Immature natural killer cell (primary cell): ENCODE measurements around the gene QRFPR. TPM values are rescaled to one million over a fixed set of nuclear protein-coding genes. Genes with fewer than 3 reads are reported as not detected.

Experiments used
- polyA plus RNA-seq, 3 donors: library from polyadenylated mRNA; unstranded; fragments of 300-500 nt; fragmentation: Illumina TruSeq; gene quantifications; one replicate each; pipeline ENCODE4 v1.2.3, GENCODE V29; 2021

The QRFPR gene
- polyA plus RNA-seq, 3 donors from 2014 or later: not detected

Other genes starting within 250 kb of the QRFPR start
- gene TNIP3, start 216.7 kb downstream of the QRFPR start, polyA plus RNA-seq: 1 to 10 TPM in 1 of 3 donors, under 1 TPM in 1, not detected in 1; 1.00 to 1.3 TPM